KMS-11 (cell line): ENCODE measurements around the gene ASB7.

Source experiments
- H2AFZ ChIP-seq: fragments of 200-600 bp; sonication (generic); 2 replicates; pipeline ENCODE4 v1.6.1; 2016; ENCODE audit warnings: antibody characterized with exemption, mixed run types, low read depth
- H3K27ac ChIP-seq: fragments of 200-600 bp; sonication (generic); 2 replicates; pipeline ENCODE4 v1.6.1; 2016; ENCODE audit warnings: mild to moderate bottlenecking, mixed run types
- H3K27me3 ChIP-seq: fragments of 200-600 bp; sonication (generic); 2 replicates; pipeline ENCODE4 v1.6.1; 2017; ENCODE audit warnings: mild to moderate bottlenecking, low read depth, mixed run types, moderate library complexity; ENCODE audit not compliant: insufficient read depth
- H3K36me3 ChIP-seq: fragments of 200-600 bp; sonication (generic); 2 replicates; pipeline ENCODE4 v1.6.1; 2017; ENCODE audit warnings: mild to moderate bottlenecking, mixed run types; ENCODE audit not compliant: insufficient read depth
- H3K4me1 ChIP-seq: fragments of 200-600 bp; sonication (generic); 2 replicates; pipeline ENCODE4 v1.6.1; 2016; ENCODE audit warnings: mild to moderate bottlenecking, low read depth, mixed run types; ENCODE audit not compliant: poor library complexity, severe bottlenecking
- H3K4me2 ChIP-seq: fragments of 200-600 bp; sonication (generic); 2 replicates; pipeline ENCODE4 v1.7.0; 2016; ENCODE audit warnings: mild to moderate bottlenecking, mixed run types
- H3K4me3 ChIP-seq: fragments of 200-600 bp; sonication (generic); IDR thresholded peaks from 2 replicates; pipeline ENCODE4 v1.6.1; 2017; ENCODE audit warnings: low read depth, low read length, mixed read lengths; ENCODE audit not compliant: insufficient read depth
- H3K79me2 ChIP-seq: fragments of 200-600 bp; sonication (generic); 2 replicates; pipeline ENCODE4 v1.6.1; 2016; ENCODE audit warnings: low read depth, mixed run types; ENCODE audit not compliant: insufficient read depth
- H3K9ac ChIP-seq: fragments of 200-600 bp; sonication (generic); 2 replicates; pipeline ENCODE4 v1.6.1; 2016; ENCODE audit warnings: mild to moderate bottlenecking, mixed run types
- H4K20me1 ChIP-seq: fragments of 200-600 bp; sonication (generic); 2 replicates; pipeline ENCODE4 v1.6.1; 2016; ENCODE audit warnings: mild to moderate bottlenecking, mixed run types; ENCODE audit not compliant: insufficient read depth
- TF ChIP-seq, protein P1 (sequence below): fragments of 200-600 bp; sonication (generic); conservative IDR thresholded peaks from 2 replicates; pipeline ENCODE4 v1.6.1; 2017; ENCODE audit warnings: low read depth, mild to moderate bottlenecking, antibody characterized with exemption, low read length, moderate library complexity, mixed read lengths

ASB7 gene

DNA sequence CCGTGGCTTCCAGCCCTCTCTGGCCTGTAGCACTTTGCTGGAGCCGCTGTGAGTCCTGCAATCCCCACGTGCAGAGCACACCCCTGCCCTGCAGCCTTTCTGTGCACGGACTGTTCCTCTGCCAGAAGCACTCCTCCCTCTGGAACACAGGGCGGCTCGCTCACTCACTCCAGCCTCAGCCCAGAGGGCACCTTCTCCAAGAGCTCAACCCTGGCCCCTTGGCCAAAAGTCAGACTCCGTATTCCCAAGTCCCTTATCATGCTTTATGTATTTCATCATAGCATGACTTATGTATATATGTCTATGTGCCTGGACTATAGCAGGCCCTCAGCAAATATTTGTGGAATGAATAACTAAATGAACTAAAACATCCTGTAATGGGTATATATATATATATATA is 63.2 kb downstream of the ASB7 start:
- no peak overlapping the region for H3K27ac ChIP-seq
- H3K4me1 ChIP-seq = no peaks in the 10 kb centered on the region
- H3K79me2 ChIP-seq = no peaks in the 10 kb centered on the region
- no peaks in the 10 kb centered on the region for H3K36me3 ChIP-seq
- H3K27me3 ChIP-seq = no peaks in the 10 kb centered on the region
- no peaks in the 10 kb centered on the region; the same call in 1 of the 2 replicates for H4K20me1 ChIP-seq
- no peak overlapping the region for H3K4me2 ChIP-seq
- no peak overlapping the region for H3K4me3 ChIP-seq
- TF ChIP-seq, protein P1, sequence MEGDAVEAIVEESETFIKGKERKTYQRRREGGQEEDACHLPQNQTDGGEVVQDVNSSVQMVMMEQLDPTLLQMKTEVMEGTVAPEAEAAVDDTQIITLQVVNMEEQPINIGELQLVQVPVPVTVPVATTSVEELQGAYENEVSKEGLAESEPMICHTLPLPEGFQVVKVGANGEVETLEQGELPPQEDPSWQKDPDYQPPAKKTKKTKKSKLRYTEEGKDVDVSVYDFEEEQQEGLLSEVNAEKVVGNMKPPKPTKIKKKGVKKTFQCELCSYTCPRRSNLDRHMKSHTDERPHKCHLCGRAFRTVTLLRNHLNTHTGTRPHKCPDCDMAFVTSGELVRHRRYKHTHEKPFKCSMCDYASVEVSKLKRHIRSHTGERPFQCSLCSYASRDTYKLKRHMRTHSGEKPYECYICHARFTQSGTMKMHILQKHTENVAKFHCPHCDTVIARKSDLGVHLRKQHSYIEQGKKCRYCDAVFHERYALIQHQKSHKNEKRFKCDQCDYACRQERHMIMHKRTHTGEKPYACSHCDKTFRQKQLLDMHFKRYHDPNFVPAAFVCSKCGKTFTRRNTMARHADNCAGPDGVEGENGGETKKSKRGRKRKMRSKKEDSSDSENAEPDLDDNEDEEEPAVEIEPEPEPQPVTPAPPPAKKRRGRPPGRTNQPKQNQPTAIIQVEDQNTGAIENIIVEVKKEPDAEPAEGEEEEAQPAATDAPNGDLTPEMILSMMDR = no peak
- no peak overlapping the region for H3K9ac ChIP-seq
- no peak overlapping the region for H2AFZ ChIP-seq

DNA sequence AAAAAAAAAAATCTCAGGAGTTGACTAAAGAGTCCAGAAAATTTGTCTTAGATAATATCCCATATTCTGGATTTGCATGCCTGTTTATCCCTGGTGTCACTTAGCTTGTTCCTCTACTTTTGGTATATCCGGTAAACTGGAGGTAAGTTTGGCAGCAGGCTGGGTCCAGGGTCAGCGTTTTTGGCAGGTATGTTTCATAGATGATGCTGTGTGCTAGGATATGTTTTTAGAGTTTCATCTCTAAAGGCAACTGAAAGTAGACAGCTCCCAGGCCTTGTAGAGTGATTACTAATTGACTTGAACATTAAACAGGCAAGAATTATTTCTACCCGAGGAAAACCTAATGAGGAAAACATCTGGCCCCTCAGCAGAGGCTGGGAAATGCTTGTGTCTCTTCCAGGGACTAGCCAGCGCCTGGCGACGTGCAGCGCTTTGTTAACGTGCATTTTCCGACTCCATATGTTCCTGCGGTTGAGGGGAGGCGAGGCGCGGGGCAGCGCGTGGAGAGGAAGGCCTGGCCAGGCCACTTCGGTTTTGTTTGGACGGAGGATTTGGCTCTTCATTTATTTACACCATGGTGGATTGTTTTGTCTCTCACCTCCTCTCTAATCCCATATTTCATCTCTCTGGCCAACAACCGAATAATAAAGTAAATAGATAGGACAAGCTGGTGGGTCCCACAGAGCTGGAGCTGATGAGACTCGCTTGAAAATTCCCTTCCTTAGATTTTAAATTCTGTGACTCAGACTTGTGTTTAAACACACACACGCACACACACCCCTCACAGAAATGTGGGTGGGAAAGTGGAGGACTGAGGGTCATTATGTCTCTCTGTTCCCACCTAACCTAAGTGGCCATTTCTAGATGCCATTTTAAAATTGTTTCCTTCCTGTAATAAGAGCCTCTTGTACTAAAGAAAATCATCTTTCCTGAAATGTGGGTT is 65.3 kb downstream of the ASB7 start:
- no peaks in the 10 kb centered on the region for H3K36me3 ChIP-seq
- H3K4me2 ChIP-seq = no peak overlapping the region
- H3K9ac ChIP-seq = no peak overlapping the region
- H3K4me1 ChIP-seq = no peaks in the 10 kb centered on the region
- TF ChIP-seq, protein P1 = no peak
- H3K4me3 ChIP-seq = no peak overlapping the region
- H2AFZ ChIP-seq = no peak overlapping the region
- no peaks in the 10 kb centered on the region; the same call in 1 of the 2 replicates for H4K20me1 ChIP-seq
- H3K27me3 ChIP-seq = no peaks in the 10 kb centered on the region
- H3K27ac ChIP-seq = no peak overlapping the region
- H3K79me2 ChIP-seq = no peaks in the 10 kb centered on the region

DNA sequence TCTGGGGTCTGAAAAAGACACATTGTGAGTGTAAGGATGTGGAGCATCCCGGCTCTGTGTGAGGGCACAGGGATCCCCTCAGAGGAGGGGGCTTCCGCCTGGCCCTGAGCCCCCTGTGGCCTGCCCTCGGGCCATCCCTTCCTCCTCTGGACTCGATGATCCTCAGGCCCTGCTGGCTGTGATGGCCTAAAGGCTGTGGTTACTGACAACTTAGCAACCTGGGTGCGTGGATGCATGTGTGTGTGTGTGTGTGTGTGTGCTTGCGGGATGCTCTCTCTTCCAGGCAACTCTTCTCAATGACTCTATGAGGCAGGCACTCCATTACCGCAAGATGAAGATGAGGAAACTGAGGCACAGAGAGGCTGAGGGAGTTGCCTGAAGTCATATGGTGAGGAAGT is 66.0 kb downstream of the ASB7 start:
- TF ChIP-seq, protein P1 = no peak
- Histone ChIP-seq H3K4me2 (no peak overlapping the region), H3K36me3 (no peaks in the 10 kb centered on the region), H3K27ac (no peak overlapping the region), H3K9ac (no peak overlapping the region), H3K79me2 (no peaks in the 10 kb centered on the region), H2AFZ (no peak overlapping the region), H3K4me1 (no peaks in the 10 kb centered on the region), H4K20me1 (no peaks in the 10 kb centered on the region; the same call in 1 of the 2 replicates), H3K4me3 (no peak overlapping the region), H3K27me3 (no peaks in the 10 kb centered on the region)

DNA sequence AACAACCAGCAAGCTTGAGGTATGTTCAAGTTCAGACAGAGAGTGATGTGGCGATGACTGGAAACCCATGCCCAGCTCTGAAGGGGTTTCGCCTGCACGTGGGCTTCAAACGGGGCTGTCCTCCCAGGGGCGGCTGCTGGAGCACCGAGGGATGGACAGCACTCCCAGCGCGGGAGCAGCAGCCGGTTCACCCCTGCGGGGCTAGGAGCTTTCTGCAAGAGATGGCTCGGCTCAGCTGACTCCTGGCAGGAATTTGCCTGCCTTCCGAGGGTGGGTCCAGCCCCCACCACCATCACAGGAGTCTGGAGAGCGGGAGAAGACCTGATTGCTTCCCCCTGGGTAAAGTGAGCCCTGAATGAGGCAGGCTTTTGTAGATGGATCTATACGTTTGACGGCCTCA is 66.9 kb downstream of the ASB7 start:
- TF ChIP-seq, protein P1 = no peak
- no peaks in the 10 kb centered on the region for H3K36me3 ChIP-seq
- H2AFZ ChIP-seq = no peak overlapping the region
- no peak overlapping the region for H3K9ac ChIP-seq
- H3K4me3 ChIP-seq = no peak overlapping the region
- H3K4me1 ChIP-seq = no peaks in the 10 kb centered on the region
- no peaks in the 10 kb centered on the region for H3K27me3 ChIP-seq
- no peaks in the 10 kb centered on the region for H3K79me2 ChIP-seq
- H3K4me2 ChIP-seq = no peak overlapping the region
- H3K27ac ChIP-seq = no peak overlapping the region
- H4K20me1 ChIP-seq = no peaks in the 10 kb centered on the region
